GM21825 (cell line): ENCODE measurements around the gene LINC00237.

Experiments
- ATAC-seq: cut with Tn5 transposase; IDR thresholded peaks from one replicate; pipeline ENCODE4 v1.9.1; 2021; ENCODE audit warnings: mild to moderate bottlenecking, moderate library complexity; ENCODE audit not compliant: unreplicated experiment

Gene LINC00237

GRCh38 chr20:21106171-21107017 lies at the start of gene LINC00237:
Gene LINC00237 (minus strand): TSS chr20:21106358.
- no peak for ATAC-seq

GRCh38 chr20:21155268-21155667 lies 49.1 kb upstream of the LINC00237 start:
- no peak for ATAC-seq

- ATAC-seq, result no peak
Measured at GRCh38 chr20:21154692-21155091, 48.5 kb upstream of the LINC00237 start.

GRCh38 chr20:21151791-21152190 lies 45.6 kb upstream of the LINC00237 start:
- no peak for ATAC-seq

GRCh38 chr20:21149344-21149743 lies 43.2 kb upstream of the LINC00237 start:
- no peak for ATAC-seq

GRCh38 chr20:21147593-21147992 lies 41.4 kb upstream of the LINC00237 start:
- ATAC-seq, result no peak

GRCh38 chr20:21146215-21146614 lies 40.1 kb upstream of the LINC00237 start:
- ATAC-seq, result no peak

GRCh38 chr20:21145424-21145823 lies 39.3 kb upstream of the LINC00237 start:
- no peak for ATAC-seq

- ATAC-seq, result no peak
Measured at GRCh38 chr20:21143194-21143890, 37.2 kb upstream of the LINC00237 start.

GRCh38 chr20:21141825-21142224 lies 35.7 kb upstream of the LINC00237 start:
- no peak for ATAC-seq

GRCh38 chr20:21139881-21140566 lies 33.9 kb upstream of the LINC00237 start:
- no peak for ATAC-seq

GRCh38 chr20:21137078-21137477 lies 30.9 kb upstream of the LINC00237 start:
- ATAC-seq, result no peak

- ATAC-seq, result no peak
Measured at GRCh38 chr20:21136015-21136732, 30.0 kb upstream of the LINC00237 start.

GRCh38 chr20:21134883-21135493 lies 28.8 kb upstream of the LINC00237 start:
- ATAC-seq, result no peak

- no peak for ATAC-seq
Measured at GRCh38 chr20:21133917-21134622, 27.9 kb upstream of the LINC00237 start.

GRCh38 chr20:21133404-21133803 lies 27.2 kb upstream of the LINC00237 start:
- ATAC-seq, result no peak

- no peak for ATAC-seq
Measured at GRCh38 chr20:21129861-21130260, 23.7 kb upstream of the LINC00237 start.

GRCh38 chr20:21127201-21127981 lies 21.2 kb upstream of the LINC00237 start:
- ATAC-seq, result no peak

GRCh38 chr20:21126581-21126870 lies 20.4 kb upstream of the LINC00237 start:
- ATAC-seq, result peak; percentile 1
